ENCODE measurements around the gene MAB21L1. TPM values are rescaled to one million over a fixed set of nuclear protein-coding genes. Genes with fewer than 3 reads are reported as not detected.

Gene MAB21L1
- polyA plus RNA-seq, 1 donor = 0.07 TPM

DNA sequence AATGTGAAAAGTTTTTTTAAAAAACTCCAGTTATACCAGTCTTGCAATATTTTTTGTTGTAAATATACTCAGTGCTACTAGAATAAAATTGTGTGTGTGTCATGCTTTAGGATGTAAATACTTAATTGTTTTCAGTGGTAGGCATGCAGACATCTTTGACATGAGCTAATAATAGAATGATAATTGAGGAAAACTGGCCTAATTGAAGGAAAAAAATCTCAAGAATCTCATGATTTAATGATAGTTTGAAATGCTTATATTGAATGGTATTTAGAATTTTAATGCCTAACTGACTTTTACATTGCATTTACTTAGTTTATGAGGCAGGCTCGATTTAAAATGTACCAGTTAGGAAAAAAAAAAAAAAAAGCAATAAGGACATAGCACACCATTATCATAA lies 3.2 kb upstream of the MAB21L1 start:
- no peak for DNase-seq

DNA sequence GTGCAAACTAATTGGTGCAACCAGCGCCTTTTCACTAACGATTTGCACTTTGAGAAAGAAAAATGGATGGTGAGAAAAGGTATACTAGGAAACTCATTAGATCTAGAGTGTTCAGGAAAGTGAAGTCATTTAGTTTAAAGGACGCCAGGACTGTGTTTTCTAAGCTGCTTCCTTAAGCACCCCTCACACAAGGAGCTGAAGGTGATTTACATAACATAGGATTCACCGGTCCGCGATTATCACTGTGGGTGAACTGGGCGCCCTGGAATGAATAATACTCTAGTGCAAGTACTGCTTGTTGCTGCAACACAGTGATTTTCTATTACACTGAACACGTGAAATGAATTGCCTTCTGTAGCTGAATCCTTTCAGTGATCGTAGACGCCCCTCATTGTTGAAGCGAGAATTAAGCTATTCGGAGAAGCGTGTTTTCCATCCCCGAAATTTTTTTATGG lies 2.6 kb upstream of the MAB21L1 start:
- peak; percentile 24 for DNase-seq

DNA sequence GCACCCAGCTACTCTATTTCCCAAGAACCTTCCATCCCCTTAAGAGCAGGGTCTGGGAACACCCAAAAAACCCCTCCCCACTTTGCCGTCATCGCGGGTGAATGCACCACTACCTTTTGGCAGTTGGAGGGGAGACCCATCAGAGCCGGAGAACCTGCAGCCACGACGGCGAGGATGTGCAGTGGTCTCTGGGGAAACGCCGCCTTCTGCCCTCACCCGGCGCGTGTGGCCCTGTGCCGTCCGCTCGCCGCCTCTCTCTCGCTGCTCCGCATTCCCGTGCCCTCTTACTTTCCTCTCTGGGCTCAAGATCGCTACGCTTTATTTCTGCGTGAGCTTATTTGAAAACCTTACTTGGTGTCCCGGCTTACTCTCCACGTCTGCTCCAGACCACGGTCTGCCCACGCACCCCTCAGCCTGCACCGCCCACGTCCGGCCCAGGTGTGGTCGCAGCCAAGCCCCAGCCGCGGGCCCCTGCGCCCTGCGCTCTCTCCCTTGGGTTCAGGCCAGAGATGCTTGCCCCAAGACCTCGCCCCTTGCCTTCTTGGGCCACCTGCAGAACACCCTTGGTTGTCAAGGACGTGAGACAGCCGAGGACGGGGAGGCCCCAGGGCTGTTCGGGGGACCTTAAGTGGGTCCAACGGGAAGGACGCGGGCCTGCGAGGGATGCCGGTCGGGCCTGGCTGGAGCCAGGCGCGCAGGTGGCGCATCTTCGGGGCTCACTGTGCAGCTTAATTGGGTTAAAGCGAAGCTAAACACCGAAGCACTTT lies 2.0 kb upstream of the MAB21L1 start:
- no peak for DNase-seq

DNA sequence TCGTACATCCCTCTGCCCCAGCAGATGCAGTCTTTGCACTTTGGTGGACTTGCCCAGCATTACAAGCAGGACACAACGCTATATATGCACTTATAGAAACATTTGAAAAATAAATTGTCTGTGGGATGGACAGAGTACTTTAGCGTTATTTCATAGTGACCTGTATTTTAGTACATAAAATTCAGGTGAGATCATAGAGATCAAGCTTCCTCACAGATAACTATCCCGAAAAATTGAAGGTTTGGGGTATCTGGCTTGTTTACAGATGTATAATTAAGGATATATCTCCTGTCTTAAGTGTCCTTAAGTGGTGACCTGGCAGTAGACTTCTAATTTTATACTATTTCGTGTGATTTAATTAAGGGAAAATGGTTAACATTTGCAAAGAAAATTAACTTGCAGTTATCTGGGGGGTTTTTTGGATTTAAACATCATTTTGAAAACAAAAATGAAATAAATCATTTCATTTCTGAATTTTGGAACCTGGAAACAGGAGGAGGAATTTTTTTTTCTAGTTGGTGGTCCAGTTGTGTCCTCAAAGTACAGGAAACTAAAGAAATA lies 977 bp upstream of the MAB21L1 start:
- peak; percentile 11 for DNase-seq

DNA sequence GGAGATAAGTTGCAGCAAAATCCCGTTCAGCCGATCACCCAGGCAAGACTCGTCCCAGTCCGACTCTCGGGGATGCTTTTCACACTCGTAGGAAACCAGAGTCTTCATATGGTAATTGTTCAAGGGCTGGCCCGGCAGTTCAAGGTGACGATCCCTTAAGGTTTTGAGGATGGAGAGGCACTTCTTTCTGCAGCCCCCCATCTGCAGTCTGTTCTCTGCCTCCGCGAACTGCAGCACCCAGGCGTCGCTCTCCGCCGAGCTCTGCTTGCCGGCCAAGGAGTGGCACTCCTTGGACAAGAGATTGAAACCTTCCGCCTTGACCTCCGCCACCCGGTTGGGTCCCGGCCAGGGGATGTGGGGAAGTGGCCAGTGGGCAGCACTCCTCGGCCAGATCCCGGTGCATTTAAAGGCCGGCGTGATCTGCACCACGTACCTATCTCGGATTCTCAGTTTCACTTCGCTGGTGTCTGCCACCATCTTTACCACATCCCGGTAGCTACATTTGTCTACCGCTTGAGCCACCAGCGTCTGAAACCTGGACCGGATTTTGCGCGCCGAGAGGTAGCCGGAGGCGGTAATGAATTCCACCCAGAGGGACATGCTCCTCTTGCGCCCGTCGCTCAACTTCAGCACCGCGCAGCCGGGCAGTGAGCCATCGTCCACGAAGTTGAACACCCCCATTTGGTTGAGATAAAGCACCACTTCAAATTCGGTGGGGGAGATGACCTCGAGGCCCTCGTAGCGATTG lies 1.1 kb downstream of the MAB21L1 start:
- peak; percentile 43 for DNase-seq

DNA sequence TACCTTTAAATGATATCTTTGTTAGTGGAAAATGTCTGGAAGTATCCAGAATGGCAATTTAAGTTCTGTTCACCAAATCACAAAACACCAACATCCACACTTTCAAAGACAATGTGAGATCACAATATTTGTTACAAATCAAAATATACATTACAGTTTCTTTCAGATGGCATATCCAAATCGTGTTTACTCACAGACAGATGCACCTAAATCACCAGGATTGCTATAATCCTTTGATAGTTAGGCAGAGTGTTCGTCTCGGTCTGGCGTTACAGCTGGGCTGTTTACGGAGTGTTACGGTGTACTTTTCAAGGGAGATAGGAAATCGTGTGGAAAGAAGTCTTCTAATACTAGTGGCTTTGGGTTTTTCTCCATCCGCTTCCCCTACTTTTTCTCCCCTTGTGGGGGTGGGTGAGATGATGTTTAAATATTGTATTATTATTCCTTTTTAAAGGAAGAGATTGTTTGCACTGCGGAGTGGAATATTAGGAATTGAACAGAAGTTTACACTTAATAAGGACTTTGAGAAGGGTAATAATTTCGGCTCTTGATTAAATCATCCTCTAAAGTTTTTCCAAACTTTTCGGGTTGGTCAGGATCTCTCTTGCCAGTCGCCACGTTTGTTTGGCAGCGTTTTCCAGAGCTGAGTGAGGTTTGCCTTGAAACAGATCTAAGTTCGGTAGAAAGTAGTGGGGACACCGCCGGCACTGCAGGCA lies 1.8 kb downstream of the MAB21L1 start:
- peak; percentile 38 for DNase-seq

DNA sequence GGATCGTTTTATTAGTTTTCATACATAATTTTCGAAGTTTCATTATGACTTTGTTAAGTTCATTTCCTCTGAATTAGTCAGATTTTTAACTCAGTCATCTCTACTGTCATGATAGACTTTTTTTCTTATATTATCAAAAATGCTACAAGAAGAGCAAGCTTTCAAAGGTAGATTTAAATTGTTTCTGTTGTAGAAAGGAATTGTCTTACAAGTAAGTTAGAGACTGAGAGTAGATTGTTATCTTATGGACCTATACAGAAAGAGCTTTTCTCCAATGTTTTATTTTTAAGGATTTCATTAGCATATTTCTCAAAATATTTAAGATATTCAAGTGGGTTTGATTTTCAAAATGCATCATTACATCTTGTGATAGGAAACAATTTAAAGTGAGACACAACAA lies 2.7 kb downstream of the MAB21L1 start:
- DNase-seq = peak; percentile 14

DNA sequence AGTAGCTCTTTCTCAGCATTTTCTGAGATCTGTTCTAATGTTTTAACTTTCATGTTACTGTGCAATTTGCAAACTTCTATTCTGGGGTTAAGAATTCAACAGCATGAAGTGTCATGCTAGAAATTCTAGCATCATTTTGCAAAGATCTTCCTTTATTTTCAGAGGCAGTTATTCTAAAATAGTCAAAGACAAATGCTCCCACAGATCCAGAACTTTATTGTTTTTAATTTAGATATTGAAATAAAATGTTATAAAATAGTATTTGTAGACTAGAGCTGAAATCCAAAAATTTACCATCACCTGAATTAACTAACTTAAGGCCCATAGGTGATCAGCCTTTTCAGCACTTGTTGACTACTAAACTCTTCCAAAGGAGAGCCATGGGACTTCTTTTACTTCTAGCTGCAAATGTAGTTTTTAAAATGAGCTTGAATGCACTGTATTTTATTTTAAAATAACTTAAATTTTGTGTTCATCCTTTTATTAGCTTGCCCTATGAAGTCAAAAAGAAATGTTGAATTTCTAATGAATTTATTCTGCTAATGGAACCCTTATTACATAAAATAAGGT lies 3.2 kb downstream of the MAB21L1 start:
- DNase-seq = peak; percentile 10

DNA sequence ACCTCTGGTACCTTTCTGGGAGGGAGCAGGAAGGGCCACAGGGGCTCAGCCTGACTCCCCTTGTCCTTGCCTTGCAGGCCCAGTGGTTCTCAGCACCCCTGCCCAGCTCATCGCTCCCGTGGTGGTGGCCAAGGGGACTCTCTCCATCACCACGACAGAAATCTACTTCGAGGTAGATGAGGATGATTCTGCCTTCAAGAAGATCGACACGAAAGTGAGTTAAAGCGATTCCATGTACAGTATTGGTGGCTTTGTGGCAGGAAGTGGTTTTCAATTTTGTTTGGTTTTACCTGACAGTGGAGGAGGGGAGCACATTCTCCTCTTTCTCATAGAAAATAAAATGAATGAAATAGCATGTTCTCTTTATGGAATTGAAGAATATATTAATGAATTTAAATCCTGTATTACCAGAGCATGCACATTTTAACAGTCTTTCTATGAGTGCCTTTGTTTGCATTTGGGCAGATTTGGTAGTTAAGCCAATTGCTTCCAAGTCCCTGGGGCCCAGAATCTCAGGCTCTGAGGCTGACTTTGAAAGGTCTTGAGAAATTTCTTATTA lies 4.1 kb downstream of the MAB21L1 start:
- no peak for DNase-seq

DNA sequence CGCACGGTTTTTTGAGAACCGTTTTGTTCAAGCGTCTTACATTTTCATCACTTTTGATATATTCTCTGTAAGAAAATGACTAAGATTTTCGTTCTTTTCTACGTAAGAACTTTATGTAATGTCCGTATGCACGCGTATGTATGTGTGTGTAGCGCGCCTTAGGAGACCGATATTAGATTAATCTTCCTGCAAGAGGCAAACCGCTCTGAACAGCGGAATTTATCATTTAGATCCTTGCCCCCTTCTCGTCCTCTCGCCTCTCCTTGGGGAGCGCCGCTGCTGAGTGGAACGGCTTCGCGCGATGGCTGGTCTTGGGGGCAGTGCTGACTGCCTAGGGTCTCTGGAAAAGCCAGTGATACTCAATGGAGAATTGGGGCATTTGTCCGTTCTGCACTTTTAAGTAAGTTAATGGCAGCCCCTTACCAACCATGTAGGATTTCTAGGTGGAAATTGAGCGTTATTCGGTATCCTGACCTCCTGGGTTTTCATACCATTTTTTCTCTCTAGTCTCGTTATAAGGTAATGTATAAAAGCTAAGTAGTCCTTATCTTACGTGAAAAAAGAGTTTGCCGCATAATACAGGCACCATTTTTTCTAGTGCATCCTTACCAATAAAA lies 4.7 kb downstream of the MAB21L1 start:
- peak; percentile 26 for DNase-seq

DNA sequence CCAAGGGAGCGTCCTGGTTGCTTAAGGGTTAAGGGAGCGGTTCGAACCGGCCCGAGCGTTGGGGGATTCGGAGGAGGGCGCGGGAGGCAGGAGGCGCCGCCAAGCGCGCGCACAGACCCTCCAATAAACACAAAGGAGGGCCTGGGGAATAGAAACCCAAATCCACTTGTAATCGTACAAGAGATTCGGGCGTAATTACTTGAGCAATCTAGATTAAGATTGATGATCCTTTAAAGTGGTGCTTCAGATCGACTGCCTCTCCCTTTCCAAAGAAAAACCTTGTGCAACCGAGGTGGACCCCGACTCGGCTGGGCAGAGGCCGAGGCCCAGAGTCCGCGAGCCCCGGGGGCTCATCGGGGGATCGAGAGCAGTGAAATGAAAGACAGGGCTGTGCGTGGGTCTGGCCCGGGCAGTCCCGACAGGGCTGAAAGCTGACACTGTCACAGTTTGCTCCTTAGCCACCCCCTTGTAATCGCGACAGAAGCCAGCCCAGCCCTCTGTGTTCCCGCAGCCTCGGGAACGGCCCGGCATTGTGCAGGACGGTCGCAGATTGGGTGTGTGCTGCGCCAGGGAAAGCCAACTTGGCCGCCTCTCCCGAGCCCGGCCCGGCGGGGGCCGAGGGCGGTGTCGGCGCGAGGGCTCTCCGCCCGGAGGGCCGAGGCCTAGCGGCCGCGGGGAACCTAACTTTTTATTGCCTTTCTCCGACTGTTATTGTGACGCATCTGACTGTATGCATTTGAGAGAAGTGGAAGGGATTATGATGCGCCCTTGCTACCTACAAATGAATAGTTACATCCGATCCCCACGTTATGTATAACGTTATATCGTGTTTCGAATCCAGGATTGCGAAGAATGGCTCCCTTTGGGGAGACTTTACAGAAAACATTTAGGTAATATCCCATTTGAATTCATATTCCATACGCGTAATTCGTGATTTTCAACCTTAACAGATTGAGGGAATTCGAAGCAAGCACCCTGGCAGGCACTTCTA lies 5.5 kb downstream of the MAB21L1 start:
- peak; percentile 44 for DNase-seq

DNA sequence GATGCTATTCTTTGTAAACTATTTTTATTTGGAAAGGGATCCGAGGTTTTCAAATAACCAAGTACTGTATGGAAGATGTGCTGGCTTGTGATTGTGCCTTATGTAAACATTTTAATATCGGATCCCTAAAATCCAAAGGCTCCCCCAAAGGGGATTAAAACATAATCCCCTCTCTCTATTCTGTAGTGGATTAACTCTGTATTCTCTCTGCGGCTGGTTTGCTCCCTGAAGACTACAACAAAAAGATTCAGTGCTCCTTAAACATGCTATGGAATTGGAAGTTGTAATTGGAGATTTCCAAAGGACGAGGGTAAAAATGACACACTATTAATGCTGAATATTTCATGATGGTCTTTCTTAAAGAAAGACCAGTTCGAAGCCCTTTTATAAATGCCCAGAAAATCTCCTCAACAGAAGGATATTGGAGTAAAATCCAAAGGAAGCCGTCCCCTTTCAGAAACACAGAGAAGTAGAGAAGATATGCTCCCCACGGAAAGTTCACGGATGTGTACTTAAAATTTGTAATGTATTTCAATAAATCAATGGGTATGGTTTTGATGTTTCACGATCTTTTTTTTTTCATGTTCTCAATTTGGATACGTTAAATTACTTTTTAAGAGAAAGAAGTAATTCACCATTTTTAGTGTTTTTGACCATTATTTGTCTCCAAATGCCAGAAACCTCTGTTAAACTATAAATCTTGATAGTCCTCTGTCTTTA lies 6.5 kb downstream of the MAB21L1 start:
- DNase-seq = no peak

DNA sequence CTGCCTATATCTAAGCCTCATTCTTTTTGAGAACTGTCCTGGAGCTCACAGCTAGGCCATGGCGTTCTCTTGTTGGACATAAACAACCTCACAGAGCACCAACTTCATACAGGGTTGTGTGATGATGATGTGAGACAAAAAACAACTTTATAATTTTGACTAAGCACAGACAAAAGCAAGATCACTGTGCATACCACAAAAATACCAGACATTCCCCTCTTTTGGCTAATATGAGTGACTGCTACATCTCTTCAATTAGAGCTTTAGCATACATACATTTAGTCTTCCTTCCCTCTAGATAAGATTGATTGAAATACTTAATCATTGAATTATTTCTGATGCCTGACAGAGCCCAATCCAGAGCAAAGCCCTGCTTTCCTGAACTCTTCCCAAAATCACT lies 8.3 kb downstream of the MAB21L1 start:
- DNase-seq = no peak

DNA sequence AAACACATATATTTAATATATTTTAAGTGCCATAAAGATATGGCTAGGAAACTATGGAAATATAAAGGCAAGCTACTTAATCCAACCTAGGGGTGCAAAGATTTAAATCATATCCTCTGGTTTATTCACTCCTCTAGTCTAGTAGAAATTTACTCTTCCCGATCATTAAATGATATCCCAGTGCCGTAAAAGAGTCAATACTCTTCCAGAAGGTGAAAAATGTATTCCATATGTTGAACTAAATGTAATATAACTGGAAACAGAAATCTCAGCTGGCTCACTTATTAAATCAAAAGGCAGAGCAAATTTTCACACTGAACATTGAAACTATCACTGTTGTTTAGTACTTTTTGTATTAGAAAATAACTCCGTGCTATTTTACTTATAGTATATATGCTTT lies 11.1 kb downstream of the MAB21L1 start:
- no peak for DNase-seq

DNA sequence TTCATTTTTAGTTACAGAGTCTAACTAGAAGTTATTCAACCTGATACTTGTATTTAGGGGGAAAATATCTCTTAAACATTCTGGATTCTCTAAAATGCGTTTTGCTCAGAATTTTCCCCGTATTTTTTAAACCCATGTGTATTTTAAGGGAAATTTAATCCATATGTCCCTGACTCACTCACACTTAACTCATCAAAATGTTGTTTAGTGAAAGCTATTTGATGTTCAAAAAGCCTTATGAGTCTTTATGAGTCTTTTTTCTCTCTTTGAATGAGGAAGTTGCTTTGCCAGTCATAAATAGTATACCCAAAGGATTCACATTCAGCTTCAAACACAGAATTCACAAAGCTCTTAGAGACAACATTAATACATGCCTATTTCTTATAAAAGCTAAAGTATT lies 16.4 kb downstream of the MAB21L1 start:
- DNase-seq = no peak

DNA sequence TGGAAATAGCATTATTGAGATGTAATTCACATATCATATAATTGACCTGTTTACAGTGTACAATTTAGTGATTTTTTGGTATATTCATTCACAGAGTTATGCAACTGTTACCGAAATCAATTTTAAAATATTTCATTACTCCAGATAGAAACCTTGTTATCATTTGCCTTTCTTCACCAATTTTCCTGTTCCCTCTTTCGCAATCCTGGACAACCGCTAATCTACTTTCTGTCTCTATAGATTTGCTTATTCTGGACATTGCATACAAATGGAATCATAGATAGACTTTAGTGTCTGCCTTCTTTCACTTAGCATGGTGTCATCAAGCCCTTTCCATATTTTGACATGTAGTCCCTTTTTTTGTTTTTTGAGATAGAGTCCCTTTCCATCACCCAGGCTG lies 19.2 kb downstream of the MAB21L1 start:
- DNase-seq = no peak

DNA sequence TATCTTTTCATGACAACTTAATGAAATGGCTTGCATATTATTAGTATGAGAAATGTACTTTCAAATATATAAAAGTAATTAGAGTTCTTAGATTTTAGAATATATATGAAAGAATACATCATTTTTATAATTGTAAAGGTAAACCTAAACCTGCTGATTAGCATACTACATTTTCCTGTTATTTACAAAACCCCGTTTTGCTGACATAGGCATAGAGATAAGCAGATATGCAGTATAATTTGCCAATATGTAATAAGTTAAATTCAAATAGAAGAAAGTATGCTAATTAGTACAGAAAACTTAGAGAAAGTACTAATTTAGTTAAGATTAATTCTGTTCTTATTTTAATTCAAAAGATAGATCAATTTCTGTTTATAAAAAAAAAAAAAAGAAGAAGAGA lies 21.5 kb downstream of the MAB21L1 start:
- DNase-seq = no peak

DNA sequence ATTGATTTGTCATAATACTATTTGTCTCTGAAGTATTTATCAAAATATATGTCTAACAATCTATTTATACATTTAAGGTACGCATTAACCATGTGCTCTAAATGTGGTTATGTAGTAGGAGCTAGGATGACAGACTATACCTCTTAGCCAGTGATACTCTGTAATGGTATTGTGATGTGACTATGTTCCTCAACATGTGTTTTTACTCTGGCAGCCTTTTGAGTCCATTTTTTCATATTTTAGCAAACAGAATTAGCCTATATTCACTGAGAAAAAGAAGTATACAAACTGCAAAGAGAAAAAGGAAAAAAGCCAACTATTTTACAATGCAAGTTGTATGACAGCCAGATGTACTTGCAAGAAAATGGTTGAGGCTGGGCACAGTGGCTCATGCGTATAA lies 26.7 kb downstream of the MAB21L1 start:
- no peak for DNase-seq

DNA sequence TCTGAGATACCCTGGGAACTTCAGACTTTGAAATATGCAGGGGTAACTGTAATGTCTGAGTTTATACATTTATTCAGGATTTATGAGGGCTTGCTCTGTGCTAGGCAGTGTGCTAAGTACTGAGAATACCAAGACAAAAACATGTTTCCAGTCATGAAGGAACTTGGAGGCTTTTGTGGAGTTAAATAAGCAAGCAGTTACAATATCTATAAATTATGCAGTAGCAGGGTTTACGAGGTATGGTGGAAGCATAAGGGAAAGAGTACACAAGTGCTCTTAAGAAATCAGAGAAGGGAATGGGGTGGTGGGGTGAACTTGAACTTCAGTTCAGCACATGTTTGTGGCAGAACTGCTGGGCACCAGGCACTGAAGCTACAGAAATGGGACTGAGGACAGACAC lies 28.0 kb downstream of the MAB21L1 start:
- DNase-seq = peak; percentile 63
